PC-9 (cell line): ENCODE measurements around the gene GTF2F2. TPM values are rescaled to one million over a fixed set of nuclear protein-coding genes. Genes with fewer than 3 reads are reported as not detected.
A peak's percentile ranks its signal among the peaks of the same experiment; 100 is the strongest.
"Not testable (repeated sequence)": the region's sequence is repeated elsewhere in the genome, so short reads cannot be mapped to it uniquely, and the experiment has no call there.

Experiments used
- BruUV-seq: library from RNA; stranded (reverse); fragments of 400-500 nt; replicated peaks from 2 replicates; lab custom pipeline; 2021; lab: Mats Ljungman, UMichigan
- CTCF ChIA-PET: fragments of 300-600 bp; sonication (Branson Sonifier 250); formaldehyde crosslinking; loops from one replicate; lab custom pipeline; 2022; ENCODE audit warnings: antibody characterized with exemption; lab: Charles Lee
- POLR2A ChIA-PET: fragments of 300-600 bp; sonication (Branson Sonifier 250); formaldehyde crosslinking; loops from one replicate; lab custom pipeline; 2022; ENCODE audit warnings: antibody characterized with exemption; ENCODE audit not compliant: unreplicated experiment; lab: Charles Lee
- DNase-seq, 2 experiments: peaks; one replicate each; pipeline versions ENCODE4 v3.0.0 to v3.0.0-alpha.2; 2015 to 2022; ENCODE audit warnings: mixed read lengths in 1 of 2
- H2AFZ ChIP-seq: fragments of 200-600 bp; sonication (generic); 2 replicates; pipeline ENCODE4 v1.8.1; 2017; ENCODE audit warnings: antibody characterized with exemption
- H3F3A ChIP-seq: fragments of 200-600 bp; sonication (generic); 2 replicates; pipeline ENCODE4 v1.8.1; 2017; ENCODE audit warnings: antibody characterized with exemption, mild to moderate bottlenecking, low read depth; ENCODE audit not compliant: insufficient read depth
- H3K27ac ChIP-seq: fragments of 200-600 bp; sonication (generic); 2 replicates; pipeline ENCODE4 v1.6.1; 2016; ENCODE audit warnings: mixed run types
- H3K27me3 ChIP-seq: fragments of 200-600 bp; sonication (generic); 2 replicates; pipeline ENCODE4 v1.6.1; 2016; ENCODE audit warnings: low read depth, mixed run types; ENCODE audit not compliant: insufficient read depth
- H3K36me3 ChIP-seq: fragments of 200-600 bp; sonication (generic); 2 replicates; pipeline ENCODE4 v1.6.1; 2016; ENCODE audit warnings: low read depth, mixed run types
- H3K4me1 ChIP-seq: fragments of 200-600 bp; sonication (generic); replicated peaks from 2 replicates; pipeline ENCODE4 v1.6.1; 2016; ENCODE audit warnings: mixed run types; ENCODE audit not compliant: insufficient read depth
- H3K4me2 ChIP-seq: fragments of 200-600 bp; sonication (generic); 2 replicates; pipeline ENCODE4 v1.6.1; 2017; ENCODE audit warnings: mixed run types
- H3K4me3 ChIP-seq: fragments of 200-600 bp; sonication (generic); 2 replicates; pipeline ENCODE4 v1.6.1; 2016; ENCODE audit warnings: mixed run types
- H3K79me2 ChIP-seq: fragments of 200-600 bp; sonication (generic); 2 replicates; pipeline ENCODE4 v1.6.1; 2017; ENCODE audit warnings: low read depth, mixed run types
- H3K9me2 ChIP-seq: fragments of 200-600 bp; sonication (generic); 2 replicates; pipeline ENCODE4 v1.8.1; 2017; ENCODE audit warnings: mild to moderate bottlenecking; ENCODE audit not compliant: insufficient read depth
- H3K9me3 ChIP-seq: fragments of 200-600 bp; sonication (generic); 2 replicates; pipeline ENCODE4 v1.8.1; 2016; ENCODE audit warnings: low read depth; ENCODE audit not compliant: insufficient read depth
- H4K20me1 ChIP-seq: fragments of 200-600 bp; sonication (generic); 2 replicates; pipeline ENCODE4 v1.8.1; 2017; ENCODE audit not compliant: insufficient read depth
- EZH2 ChIP-seq: fragments of 200-600 bp; sonication (generic); IDR thresholded peaks from 2 replicates; pipeline ENCODE4 v1.8.0; 2017; ENCODE audit warnings: antibody characterized with exemption, low read depth
- intact Hi-C: fragments of 100-400 bp; cut with micrococcal nuclease; formaldehyde crosslinking; loops from one replicate; pipeline ENCODE4 v1.10.0; 2022; ENCODE audit not compliant: unreplicated experiment
- total RNA-seq: library from RNA; stranded (reverse); gene quantifications from 2 replicates; pipeline ENCODE4 v1.2.3, GENCODE V29; 2021
- TF ChIP-seq, protein P1 (sequence below): fragments of 200-600 bp; sonication (generic); conservative IDR thresholded peaks from 2 replicates; pipeline ENCODE4 v1.6.1; 2017; ENCODE audit warnings: mixed run types, antibody characterized with exemption, mild to moderate bottlenecking, moderate library complexity

Gene GTF2F2
- total RNA-seq, 1 experiment from 2014 or later = 28.8 TPM

DNA sequence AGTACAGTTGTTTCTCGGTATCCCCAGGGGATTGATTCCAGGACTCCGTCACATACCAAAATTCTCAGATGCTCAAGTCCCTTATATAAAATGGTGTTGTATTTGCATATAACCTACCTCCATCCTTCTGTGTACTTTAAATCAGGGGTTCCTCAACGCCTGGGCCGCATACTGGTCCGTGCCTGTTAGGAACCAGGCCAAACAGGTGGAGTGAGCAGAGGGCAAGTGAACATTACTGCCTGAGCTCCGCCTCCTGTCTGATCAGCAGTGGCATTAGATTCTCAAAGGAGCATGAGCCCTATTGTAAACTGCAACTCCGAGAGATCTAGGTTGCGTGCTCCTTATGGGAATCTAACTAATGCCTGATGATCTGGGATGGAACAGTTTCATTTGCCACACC is 122.8 kb downstream of the GTF2F2 start:
- no peaks in the 10 kb centered on the region for H3K36me3 ChIP-seq
- H4K20me1 ChIP-seq = no peaks in the 10 kb centered on the region
- no peak overlapping the region for H2AFZ ChIP-seq
- no peak overlapping the region for H3K4me2 ChIP-seq
- H3F3A ChIP-seq = peaks cover 11% of the 10 kb centered on the region
- intact Hi-C loops = loop anchor here (10.0 kb wide), 1 partner anchor 118 kb away; the partner anchor contains the start of gene GTF2F2
- TF ChIP-seq EZH2 = no peak
- TF ChIP-seq, protein P1, sequence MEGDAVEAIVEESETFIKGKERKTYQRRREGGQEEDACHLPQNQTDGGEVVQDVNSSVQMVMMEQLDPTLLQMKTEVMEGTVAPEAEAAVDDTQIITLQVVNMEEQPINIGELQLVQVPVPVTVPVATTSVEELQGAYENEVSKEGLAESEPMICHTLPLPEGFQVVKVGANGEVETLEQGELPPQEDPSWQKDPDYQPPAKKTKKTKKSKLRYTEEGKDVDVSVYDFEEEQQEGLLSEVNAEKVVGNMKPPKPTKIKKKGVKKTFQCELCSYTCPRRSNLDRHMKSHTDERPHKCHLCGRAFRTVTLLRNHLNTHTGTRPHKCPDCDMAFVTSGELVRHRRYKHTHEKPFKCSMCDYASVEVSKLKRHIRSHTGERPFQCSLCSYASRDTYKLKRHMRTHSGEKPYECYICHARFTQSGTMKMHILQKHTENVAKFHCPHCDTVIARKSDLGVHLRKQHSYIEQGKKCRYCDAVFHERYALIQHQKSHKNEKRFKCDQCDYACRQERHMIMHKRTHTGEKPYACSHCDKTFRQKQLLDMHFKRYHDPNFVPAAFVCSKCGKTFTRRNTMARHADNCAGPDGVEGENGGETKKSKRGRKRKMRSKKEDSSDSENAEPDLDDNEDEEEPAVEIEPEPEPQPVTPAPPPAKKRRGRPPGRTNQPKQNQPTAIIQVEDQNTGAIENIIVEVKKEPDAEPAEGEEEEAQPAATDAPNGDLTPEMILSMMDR = no peak
- no peak overlapping the region for H3K4me3 ChIP-seq
- H3K27me3 ChIP-seq = no peaks in the 10 kb centered on the region
- H3K9me3 ChIP-seq = no peaks in the 10 kb centered on the region
- no peak overlapping the region for H3K27ac ChIP-seq
- no peaks in the 10 kb centered on the region for H3K4me1 ChIP-seq
- H3K79me2 ChIP-seq = no peaks in the 10 kb centered on the region
- ChIA-PET CTCF (no interaction called here), POLR2A (no interaction called here)
- BruUV-seq = no TSS peak
- DNase-seq = no peak
- H3K9me2 ChIP-seq = no peaks in the 10 kb centered on the region

DNA sequence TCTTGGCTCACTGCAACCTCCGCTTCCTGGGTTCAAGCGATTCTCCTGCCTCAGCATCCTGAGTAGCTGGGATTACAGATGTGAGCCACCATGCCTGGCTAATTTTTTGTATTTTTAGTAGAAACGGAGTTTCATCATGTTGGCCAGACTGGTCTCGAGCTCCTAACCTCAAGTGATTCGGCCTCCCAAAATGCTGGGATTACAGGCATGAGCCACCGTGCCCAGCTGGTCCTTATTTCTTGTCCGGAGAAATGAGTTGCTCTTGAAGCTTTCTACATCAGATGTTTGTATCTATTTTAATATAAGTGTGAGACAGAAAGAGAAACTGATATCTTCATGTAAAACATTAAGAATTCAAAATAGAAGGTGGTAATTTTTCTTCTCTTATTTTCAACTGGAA is 124.4 kb downstream of the GTF2F2 start:
- BruUV-seq = not testable (repeated sequence)

DNA sequence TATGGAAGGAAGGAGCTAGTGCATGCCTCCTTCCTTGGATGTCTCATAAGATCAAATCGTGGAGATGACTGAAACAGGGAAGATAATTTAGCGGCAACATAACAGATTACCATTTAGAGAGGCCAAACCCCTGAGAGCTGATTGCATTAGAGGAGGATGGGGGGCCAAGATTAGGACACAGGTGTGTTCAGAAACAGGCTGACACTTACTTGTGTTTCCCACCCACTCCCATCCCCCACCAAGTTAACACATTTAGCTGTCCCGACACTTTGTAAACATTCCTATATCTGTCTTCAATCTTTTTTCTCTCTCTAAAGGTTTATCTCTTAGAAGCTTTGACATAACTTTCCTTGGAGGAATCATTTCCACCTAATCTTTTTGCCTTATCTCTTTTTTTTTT is 129.4 kb downstream of the GTF2F2 start:
- no peaks in the 10 kb centered on the region for H4K20me1 ChIP-seq
- no TSS peak for BruUV-seq
- DNase-seq = no peak
- POLR2A ChIA-PET = interaction anchor here (0.6 kb wide), 1 partner anchor 146 kb away, joined by 12 read pairs; no protein-coding TSS in a partner anchor
- peaks cover 24% of the 10 kb centered on the region for H3F3A ChIP-seq
- no peaks in the 10 kb centered on the region for H3K9me3 ChIP-seq
- CTCF ChIA-PET = no interaction called here
- H3K36me3 ChIP-seq = peaks cover 18% of the 10 kb centered on the region; the same call in 1 of the 2 replicates
- H3K4me1 ChIP-seq = peaks cover 14% of the 10 kb centered on the region
- no peak overlapping the region for H2AFZ ChIP-seq
- H3K27ac ChIP-seq = no peak overlapping the region
- no peak overlapping the region for H3K4me2 ChIP-seq
- no peaks in the 10 kb centered on the region for H3K9me2 ChIP-seq
- 0 out of 2 replicates have a peak, but pooled peaks cover 8% of the 10 kb centered on the region for H3K79me2 ChIP-seq
- TF ChIP-seq EZH2 = no peak
- no peaks in the 10 kb centered on the region for H3K27me3 ChIP-seq
- no peak overlapping the region for H3K4me3 ChIP-seq
- intact Hi-C loops = loop anchor here (10.0 kb wide), 2 partner anchors 45 to 125 kb away; partner anchors contain the start of genes GTF2F2 and KCTD4

More for the DNA sequence above, 124.4 kb downstream of the GTF2F2 start:
- POLR2A ChIA-PET = interaction anchor here (0.6 kb wide), 1 partner anchor 97 kb away, joined by 4 read pairs; no protein-coding TSS in a partner anchor
- not testable (repeated sequence) for H4K20me1 ChIP-seq, H3K4me3 ChIP-seq, H3K27me3 ChIP-seq, H3K36me3 ChIP-seq, H3K27ac ChIP-seq, DNase-seq, H2AFZ ChIP-seq, H3K4me1 ChIP-seq, H3K9me3 ChIP-seq, H3K4me2 ChIP-seq, H3K79me2 ChIP-seq, H3K9me2 ChIP-seq
- peaks cover 11% of the 10 kb centered on the region for H3F3A ChIP-seq
- CTCF ChIA-PET = interaction anchor here (0.7 kb wide), 1 partner anchor 108 kb away, joined by 3 read pairs; no protein-coding TSS in a partner anchor
- intact Hi-C loops = loop anchor here (10.0 kb wide), 1 partner anchor 120 kb away; the partner anchor contains the start of gene GTF2F2

DNA sequence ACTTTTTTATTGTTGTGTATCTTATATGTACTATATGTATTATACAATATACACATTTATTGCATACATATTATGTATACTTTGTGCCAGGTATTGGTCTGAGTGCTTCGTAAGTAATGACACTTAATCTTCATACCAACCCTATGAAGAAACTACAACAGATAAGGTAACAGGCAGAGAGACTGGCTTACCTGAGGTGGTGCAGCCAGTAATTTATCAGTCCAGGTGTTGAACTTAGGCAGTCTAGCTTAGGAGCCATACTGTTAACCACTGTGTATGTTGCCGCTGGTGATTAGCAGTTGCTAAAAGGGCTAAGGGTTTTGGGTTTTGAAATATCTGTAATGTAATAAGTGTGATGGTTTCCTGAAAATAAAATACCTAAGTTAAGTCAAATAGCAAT is 134.1 kb downstream of the GTF2F2 start:
- Histone ChIP-seq H3F3A (peaks cover 35% of the 10 kb centered on the region), H3K79me2 (peaks cover 12% of the 10 kb centered on the region; the same call in 1 of the 2 replicates), H3K27me3 (no peaks in the 10 kb centered on the region), H3K4me3 (no peak overlapping the region), H3K27ac (peak overlapping the region; percentile 53; the same call in 1 of the 2 replicates), H2AFZ (no peak overlapping the region), H4K20me1 (no peaks in the 10 kb centered on the region), H3K4me2 (no peak overlapping the region), H3K36me3 (peaks cover 31% of the 10 kb centered on the region), H3K9me2 (no peaks in the 10 kb centered on the region), H3K9me3 (no peaks in the 10 kb centered on the region), H3K4me1 (peaks cover 51% of the 10 kb centered on the region)
- BruUV-seq = no TSS peak
- POLR2A ChIA-PET = no interaction called here
- CTCF ChIA-PET = no interaction called here
- TF ChIP-seq, protein P1 = no peak
- intact Hi-C loops = loop anchor here (10.0 kb wide), 1 partner anchor 50 kb away; the partner anchor contains the start of gene KCTD4
- DNase-seq = no peak
